ENCODE measurements around the gene SDK1. TPM values are rescaled to one million over a fixed set of nuclear protein-coding genes. Genes with fewer than 3 reads are reported as not detected.

Gene SDK1
- total and polyA plus RNA-seq, 2 donors (not counting 3 experiments of a cell fraction or from before 2014, with no cell fraction given), result 1.6 to 3.9 TPM

DNA sequence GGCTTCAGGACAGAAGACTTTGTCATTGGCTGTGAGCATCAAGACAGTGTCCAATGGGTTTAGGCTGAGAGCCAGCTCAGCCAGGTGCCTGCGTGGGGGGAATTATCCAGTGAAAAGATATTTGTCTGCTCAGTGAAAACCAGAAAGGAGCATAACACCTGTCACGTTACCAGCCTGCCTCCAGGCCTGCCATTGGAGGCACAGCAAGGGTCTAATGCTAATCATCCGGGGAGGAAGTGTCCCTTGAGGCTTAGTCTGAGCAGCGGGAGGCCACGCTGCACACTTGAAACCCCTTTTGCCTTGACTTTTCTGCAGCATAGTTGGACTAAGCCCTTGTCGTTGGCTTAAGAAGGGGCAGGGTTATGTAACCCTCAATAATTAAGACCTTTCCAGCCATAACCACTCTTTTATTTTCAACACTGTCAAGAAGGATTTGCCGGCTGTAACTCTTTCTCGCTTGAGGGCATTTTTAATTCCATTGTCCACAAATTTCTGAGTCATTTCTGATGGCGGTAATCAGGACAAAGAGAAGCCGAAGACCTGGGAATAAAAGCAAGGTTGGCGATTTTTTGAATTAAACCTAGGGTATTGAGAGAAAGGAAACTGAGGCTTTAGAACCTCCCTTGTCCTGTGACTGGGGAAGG is 741.5 kb downstream of the SDK1 start:
- BruUV-seq (replicated peaks), result no TSS peak
- no peak for DNase-seq (ENCODE audit: low read depth, low spot score)
- dilution Hi-C loops (cut with MboI; ENCODE audit: extremely low pct_ligation_motif_present, low sequenced_read_pairs), result no loop called here
- POLR2A ChIA-PET, result no interaction called here
- TF ChIP-seq POLR2A (IDR thresholded peaks at IDR 0.05; ENCODE audit: low read depth, low read length), result no peak
- TF ChIP-seq FOS (IDR thresholded peaks at IDR 0.05; ENCODE audit: borderline replicate concordance, insufficient read depth, low read length), result no peak
- TF ChIP-seq, protein P1, sequence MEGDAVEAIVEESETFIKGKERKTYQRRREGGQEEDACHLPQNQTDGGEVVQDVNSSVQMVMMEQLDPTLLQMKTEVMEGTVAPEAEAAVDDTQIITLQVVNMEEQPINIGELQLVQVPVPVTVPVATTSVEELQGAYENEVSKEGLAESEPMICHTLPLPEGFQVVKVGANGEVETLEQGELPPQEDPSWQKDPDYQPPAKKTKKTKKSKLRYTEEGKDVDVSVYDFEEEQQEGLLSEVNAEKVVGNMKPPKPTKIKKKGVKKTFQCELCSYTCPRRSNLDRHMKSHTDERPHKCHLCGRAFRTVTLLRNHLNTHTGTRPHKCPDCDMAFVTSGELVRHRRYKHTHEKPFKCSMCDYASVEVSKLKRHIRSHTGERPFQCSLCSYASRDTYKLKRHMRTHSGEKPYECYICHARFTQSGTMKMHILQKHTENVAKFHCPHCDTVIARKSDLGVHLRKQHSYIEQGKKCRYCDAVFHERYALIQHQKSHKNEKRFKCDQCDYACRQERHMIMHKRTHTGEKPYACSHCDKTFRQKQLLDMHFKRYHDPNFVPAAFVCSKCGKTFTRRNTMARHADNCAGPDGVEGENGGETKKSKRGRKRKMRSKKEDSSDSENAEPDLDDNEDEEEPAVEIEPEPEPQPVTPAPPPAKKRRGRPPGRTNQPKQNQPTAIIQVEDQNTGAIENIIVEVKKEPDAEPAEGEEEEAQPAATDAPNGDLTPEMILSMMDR (IDR thresholded peaks at IDR 0.05; ENCODE audit: extremely low read depth in 1 of 2, insufficient read depth in 1 of 2, low read depth in 1 of 2, low read length in 2 of 2), result no peak
- no peak for TF ChIP-seq EZH2 (IDR thresholded peaks at IDR 0.05; ENCODE audit: borderline replicate concordance, low read depth, low read length, severe bottlenecking)
- TF ChIP-seq, protein P2, sequence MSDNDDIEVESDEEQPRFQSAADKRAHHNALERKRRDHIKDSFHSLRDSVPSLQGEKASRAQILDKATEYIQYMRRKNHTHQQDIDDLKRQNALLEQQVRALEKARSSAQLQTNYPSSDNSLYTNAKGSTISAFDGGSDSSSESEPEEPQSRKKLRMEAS (IDR thresholded peaks at IDR 0.05; ENCODE audit: insufficient read depth, insufficient read length), result no peak
- TF ChIP-seq POLR2AphosphoS5 (IDR thresholded peaks at IDR 0.05; ENCODE audit: insufficient read depth, low read depth, low read length), result no peak
- no peak for TF ChIP-seq MYC (IDR thresholded peaks at IDR 0.05; ENCODE audit: low read depth, low read length)
- no peak for TF ChIP-seq JUN (IDR thresholded peaks at IDR 0.05; ENCODE audit: borderline replicate concordance, insufficient read depth, insufficient read length, low read depth)
- no peak for TF ChIP-seq GATA2 (IDR thresholded peaks at IDR 0.05; ENCODE audit: insufficient read depth, insufficient read length, low read depth, low read length)
- intact Hi-C loops (cut with micrococcal nuclease), result no loop called here
- Histone ChIP-seq H2AFZ (ENCODE audit: low read depth, low read length) (no peak overlapping the region), H3K9me3 (replicated peaks; ENCODE audit: control insufficient read depth, insufficient read depth, low read length) (no peaks in the 10 kb centered on the region), H3K79me2 (ENCODE audit: control insufficient read depth, insufficient read depth, low read length) (no peaks in the 10 kb centered on the region), H3K36me3 (ENCODE audit: control insufficient read depth in 2 of 2, extremely low read depth in 1 of 2, insufficient read depth in 2 of 2, low read length in 2 of 2) (no peaks in the 10 kb centered on the region), H3K9me1 (replicated peaks; ENCODE audit: control insufficient read depth, extremely low read depth, insufficient read depth, low read length) (no peaks in the 10 kb centered on the region), H3K27ac (ENCODE audit: insufficient read depth, low read depth, low read length) (no peak overlapping the region), H3K4me2 (ENCODE audit: insufficient read depth, low read length) (no peak overlapping the region), H4K20me1 (replicated peaks; ENCODE audit: control insufficient read depth, extremely low read depth, insufficient read depth, low read length) (no peaks in the 10 kb centered on the region), H3K4me1 (ENCODE audit: control insufficient read depth, extremely low read depth, insufficient read depth, low read length) (no peaks in the 10 kb centered on the region), H3K9ac (replicated peaks; ENCODE audit: extremely low read depth, insufficient read depth, low read length) (no peak overlapping the region), H3K27me3 (ENCODE audit: control insufficient read depth in 2 of 2, insufficient read depth in 2 of 2, low read length in 2 of 2) (no peaks in the 10 kb centered on the region), H3K4me3 (replicated peaks in 1 of 3; ENCODE audit: insufficient read depth in 1 of 3, low read depth in 1 of 3, low read length in 3 of 3) (no peak overlapping the region)
- CTCF ChIA-PET, result no interaction called here
- no peak for FAIRE-seq

Data from endothelial cell of umbilical vein (primary cell).